ENCODE results near the gene THRAP3.

The THRAP3 gene

DNA sequence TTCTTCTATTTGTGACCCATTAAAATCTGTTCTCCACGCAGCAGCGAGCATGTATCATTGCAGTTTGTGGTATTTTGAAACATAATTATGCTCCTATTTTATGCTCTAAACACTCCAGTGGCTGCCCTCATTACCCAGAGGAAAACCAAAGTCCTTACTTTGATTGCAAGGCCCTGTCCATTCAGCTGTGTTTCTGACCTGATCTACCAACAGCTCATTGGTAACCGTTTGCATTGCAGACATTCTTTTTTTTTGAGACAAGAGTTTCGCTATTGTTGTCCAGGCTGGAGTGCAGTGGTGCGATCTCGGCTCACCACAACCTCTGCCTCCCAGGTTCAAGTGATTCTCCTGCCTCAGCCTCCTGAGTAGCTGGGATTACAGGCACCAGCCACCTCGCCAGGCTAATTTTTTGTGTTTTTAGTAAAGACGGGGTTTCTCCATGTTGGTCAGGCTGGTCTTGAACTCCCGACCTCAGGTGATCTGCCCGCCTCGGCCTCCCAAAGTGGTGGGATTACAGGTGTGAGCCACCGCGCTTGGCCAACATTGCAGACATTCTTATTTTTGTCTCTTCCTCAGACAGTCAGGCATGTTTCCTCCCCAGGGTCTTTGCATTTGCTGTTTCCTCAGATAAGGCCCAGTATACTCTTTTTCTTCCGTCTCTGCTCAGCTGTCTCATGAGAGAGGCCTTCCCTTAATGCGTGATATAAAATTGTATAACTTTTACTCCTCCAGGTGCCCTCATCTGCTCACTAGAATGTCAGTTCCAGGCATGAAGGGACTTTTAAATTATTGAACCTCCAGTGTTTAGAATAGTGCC is 32.5 kb downstream of the THRAP3 start:
- H3K4me3 ChIP-seq (ENCODE audit: insufficient read length, low read depth): no peak overlapping the region
- no peak overlapping the region for H3K9ac ChIP-seq (ENCODE audit: insufficient read length, low read depth)
- H3K4me1 ChIP-seq (ENCODE audit: insufficient read depth, insufficient read length): peaks cover 3% of the 10 kb centered on the region

DNA sequence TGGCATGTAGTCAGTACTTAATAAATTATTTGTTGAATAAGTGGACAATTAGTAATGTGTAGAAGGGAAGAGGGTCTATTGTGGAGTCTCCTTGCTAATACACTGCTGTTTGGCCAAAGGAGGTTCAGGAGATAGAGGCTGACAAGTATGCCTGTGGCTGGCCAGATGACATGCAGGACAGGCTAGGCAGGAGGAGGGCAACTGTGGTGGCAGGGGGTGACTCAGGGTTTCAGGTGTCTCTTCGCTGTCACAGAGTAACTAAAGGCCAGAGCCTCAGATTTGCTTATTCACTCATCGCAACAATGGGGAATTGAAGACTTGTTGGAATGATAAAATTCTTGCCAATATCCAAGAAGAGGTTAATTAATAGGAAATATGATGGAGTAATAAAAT is 33.1 kb downstream of the THRAP3 start:
- DNase-seq (ENCODE audit: low read depth, low spot score): no peak
- no peaks in the 10 kb centered on the region for H3K27me3 ChIP-seq (ENCODE audit: insufficient read depth, insufficient read length)
- TF ChIP-seq ZNF274 (IDR thresholded peaks at IDR 0.05; ENCODE audit: low read depth, low read length): no peak
- TF ChIP-seq SUZ12 (IDR thresholded peaks at IDR 0.05; ENCODE audit: extremely low read depth, insufficient read depth, insufficient read length): no peak
- no peak for TF ChIP-seq YY1 (IDR thresholded peaks at IDR 0.05; ENCODE audit: insufficient read depth, insufficient read length)
- no peak overlapping the region for H3K9ac ChIP-seq (ENCODE audit: insufficient read length, low read depth)
- no peak overlapping the region for H3K4me3 ChIP-seq (ENCODE audit: insufficient read length, low read depth)
- peaks cover 56% of the 10 kb centered on the region for H3K36me3 ChIP-seq (ENCODE audit: insufficient read depth, insufficient read length, low read length)
- H3K4me1 ChIP-seq (ENCODE audit: insufficient read depth, insufficient read length): peaks cover 3% of the 10 kb centered on the region
- no peaks in the 10 kb centered on the region for H3K9me3 ChIP-seq (ENCODE audit: insufficient read depth, low read length)

More for the DNA sequence above, 32.5 kb downstream of the THRAP3 start:
- no peaks in the 10 kb centered on the region for H3K9me3 ChIP-seq (ENCODE audit: insufficient read depth, low read length)
- no peak for DNase-seq (ENCODE audit: low read depth, low spot score)
- peaks cover 54% of the 10 kb centered on the region for H3K36me3 ChIP-seq (ENCODE audit: insufficient read depth, insufficient read length, low read length)
- TF ChIP-seq SUZ12 (IDR thresholded peaks at IDR 0.05; ENCODE audit: extremely low read depth, insufficient read depth, insufficient read length) (no peak), ZNF274 (IDR thresholded peaks at IDR 0.05; ENCODE audit: low read depth, low read length) (no peak), YY1 (IDR thresholded peaks at IDR 0.05; ENCODE audit: insufficient read depth, insufficient read length) (no peak)
- H3K27me3 ChIP-seq (ENCODE audit: insufficient read depth, insufficient read length): no peaks in the 10 kb centered on the region

DNA sequence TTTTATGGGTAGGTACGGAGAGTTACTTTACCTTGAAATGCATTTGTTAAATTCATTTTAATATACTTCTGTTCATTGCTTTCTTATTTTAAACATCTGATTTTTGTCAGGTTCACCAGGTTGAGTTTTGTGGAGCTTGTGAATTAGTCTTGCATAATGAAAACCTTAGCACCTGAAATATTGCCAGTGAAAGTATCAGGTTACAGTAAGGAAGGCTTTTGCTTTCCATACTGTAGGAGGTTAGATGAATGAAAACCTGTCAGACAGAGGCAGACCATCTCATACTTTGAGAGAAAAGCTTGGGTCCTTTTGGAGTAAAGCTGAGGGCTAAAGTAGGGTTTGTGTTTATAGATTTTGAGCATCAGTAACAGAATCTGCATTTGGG is 34.7 kb downstream of the THRAP3 start:
- Histone ChIP-seq H3K9ac (ENCODE audit: insufficient read length, low read depth) (no peak overlapping the region), H3K4me1 (ENCODE audit: insufficient read depth, insufficient read length) (peaks cover 3% of the 10 kb centered on the region), H3K36me3 (ENCODE audit: insufficient read depth, insufficient read length, low read length) (peaks cover 63% of the 10 kb centered on the region), H3K4me3 (ENCODE audit: insufficient read length, low read depth) (no peak overlapping the region), H3K27me3 (ENCODE audit: insufficient read depth, insufficient read length) (no peaks in the 10 kb centered on the region), H3K9me3 (ENCODE audit: insufficient read depth, low read length) (no peaks in the 10 kb centered on the region)
- no peak for DNase-seq (ENCODE audit: low read depth, low spot score)
- TF ChIP-seq ZNF274 (IDR thresholded peaks at IDR 0.05; ENCODE audit: low read depth, low read length) (no peak), YY1 (IDR thresholded peaks at IDR 0.05; ENCODE audit: insufficient read depth, insufficient read length) (no peak), SUZ12 (IDR thresholded peaks at IDR 0.05; ENCODE audit: extremely low read depth, insufficient read depth, insufficient read length) (no peak)

DNA sequence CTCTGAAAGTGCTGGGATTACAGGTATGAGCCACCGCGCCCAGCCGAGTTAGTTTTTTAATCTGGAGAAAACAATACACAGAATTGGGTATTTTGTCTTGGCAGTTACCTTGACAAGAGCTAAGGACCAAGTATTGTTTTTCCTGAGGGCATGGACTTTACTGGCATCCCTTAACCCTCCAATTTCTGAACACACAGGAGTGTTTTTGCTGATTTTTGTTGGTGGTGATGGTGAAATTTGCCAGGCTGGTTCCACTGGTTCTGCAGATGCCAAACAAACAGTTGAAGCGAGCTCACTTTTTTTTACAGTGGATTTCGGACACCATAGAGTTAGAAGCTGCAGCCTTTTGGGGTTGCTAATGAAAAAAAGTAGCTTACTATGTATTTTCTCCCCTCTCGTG is 44.7 kb downstream of the THRAP3 start:
- Histone ChIP-seq H3K36me3 (ENCODE audit: insufficient read depth, insufficient read length, low read length) (peaks cover 79% of the 10 kb centered on the region), H3K9ac (ENCODE audit: insufficient read length, low read depth) (no peak overlapping the region), H3K27me3 (ENCODE audit: insufficient read depth, insufficient read length) (no peaks in the 10 kb centered on the region), H3K9me3 (ENCODE audit: insufficient read depth, low read length) (no peaks in the 10 kb centered on the region), H3K4me3 (ENCODE audit: insufficient read length, low read depth) (no peak overlapping the region), H3K4me1 (ENCODE audit: insufficient read depth, insufficient read length) (no peaks in the 10 kb centered on the region)
- DNase-seq (ENCODE audit: low read depth, low spot score): no peak
- no peak for TF ChIP-seq ZNF274 (IDR thresholded peaks at IDR 0.05; ENCODE audit: low read depth, low read length)

DNA sequence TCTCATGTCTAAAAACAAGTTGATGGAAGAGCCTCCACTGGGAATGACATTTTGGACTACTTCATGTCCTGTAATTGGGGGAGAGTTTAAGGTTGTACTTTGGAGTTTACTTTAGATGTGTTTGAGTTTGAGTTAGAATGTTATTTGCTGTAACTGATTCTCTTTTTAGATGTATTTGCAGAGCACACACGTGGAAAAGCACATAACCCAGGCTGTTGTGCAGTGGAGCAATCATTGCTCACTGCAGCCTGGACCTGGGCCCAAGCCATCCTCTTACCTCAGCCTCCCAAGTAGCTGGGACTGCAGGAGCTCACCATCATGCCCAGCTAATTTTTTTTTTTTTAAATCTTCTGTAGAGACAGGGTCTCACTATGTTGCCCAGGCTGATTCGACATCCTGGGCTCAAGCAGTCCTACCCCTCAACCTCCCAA is 45.2 kb downstream of the THRAP3 start:
- Histone ChIP-seq H3K4me1 (ENCODE audit: insufficient read depth, insufficient read length) (no peaks in the 10 kb centered on the region), H3K27me3 (ENCODE audit: insufficient read depth, insufficient read length) (no peaks in the 10 kb centered on the region), H3K9me3 (ENCODE audit: insufficient read depth, low read length) (no peaks in the 10 kb centered on the region), H3K9ac (ENCODE audit: insufficient read length, low read depth) (no peak overlapping the region), H3K4me3 (ENCODE audit: insufficient read length, low read depth) (no peak overlapping the region), H3K36me3 (ENCODE audit: insufficient read depth, insufficient read length, low read length) (peaks cover 79% of the 10 kb centered on the region)
- no peak for TF ChIP-seq YY1 (IDR thresholded peaks at IDR 0.05; ENCODE audit: insufficient read depth, insufficient read length)
- no peak for TF ChIP-seq SUZ12 (IDR thresholded peaks at IDR 0.05; ENCODE audit: extremely low read depth, insufficient read depth, insufficient read length)
- TF ChIP-seq ZNF274 (IDR thresholded peaks at IDR 0.05; ENCODE audit: low read depth, low read length): no peak
- no peak for DNase-seq (ENCODE audit: low read depth, low spot score)

DNA sequence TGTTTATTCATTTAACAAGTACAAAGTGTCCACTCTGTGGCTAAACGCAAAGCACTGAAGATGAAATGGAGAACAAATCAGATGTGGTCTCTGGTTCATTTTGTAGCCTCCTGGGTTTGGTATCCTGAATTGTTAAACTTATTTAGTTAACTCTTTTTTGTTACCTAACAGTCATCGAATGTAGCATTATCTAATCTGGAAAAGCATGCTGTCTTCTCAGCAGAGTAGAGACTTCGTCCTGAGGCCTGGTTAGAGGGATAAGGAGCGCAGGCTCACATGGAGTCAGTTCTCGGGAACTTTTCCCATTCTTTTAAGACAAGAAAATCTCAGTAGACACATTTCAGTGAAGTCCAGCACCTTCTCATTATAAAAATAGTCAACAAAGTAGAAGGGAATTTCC is 48.8 kb downstream of the THRAP3 start:
- no peak overlapping the region for H3K9ac ChIP-seq (ENCODE audit: insufficient read length, low read depth)
- no peaks in the 10 kb centered on the region for H3K27me3 ChIP-seq (ENCODE audit: insufficient read depth, insufficient read length)
- no peaks in the 10 kb centered on the region for H3K9me3 ChIP-seq (ENCODE audit: insufficient read depth, low read length)
- TF ChIP-seq ZNF274 (IDR thresholded peaks at IDR 0.05; ENCODE audit: low read depth, low read length) (no peak), SUZ12 (IDR thresholded peaks at IDR 0.05; ENCODE audit: extremely low read depth, insufficient read depth, insufficient read length) (no peak), YY1 (IDR thresholded peaks at IDR 0.05; ENCODE audit: insufficient read depth, insufficient read length) (no peak)
- H3K4me3 ChIP-seq (ENCODE audit: insufficient read length, low read depth): no peak overlapping the region
- no peak for DNase-seq (ENCODE audit: low read depth, low spot score)
- no peaks in the 10 kb centered on the region for H3K4me1 ChIP-seq (ENCODE audit: insufficient read depth, insufficient read length)
- H3K36me3 ChIP-seq (ENCODE audit: insufficient read depth, insufficient read length, low read length): peaks cover 68% of the 10 kb centered on the region

DNA sequence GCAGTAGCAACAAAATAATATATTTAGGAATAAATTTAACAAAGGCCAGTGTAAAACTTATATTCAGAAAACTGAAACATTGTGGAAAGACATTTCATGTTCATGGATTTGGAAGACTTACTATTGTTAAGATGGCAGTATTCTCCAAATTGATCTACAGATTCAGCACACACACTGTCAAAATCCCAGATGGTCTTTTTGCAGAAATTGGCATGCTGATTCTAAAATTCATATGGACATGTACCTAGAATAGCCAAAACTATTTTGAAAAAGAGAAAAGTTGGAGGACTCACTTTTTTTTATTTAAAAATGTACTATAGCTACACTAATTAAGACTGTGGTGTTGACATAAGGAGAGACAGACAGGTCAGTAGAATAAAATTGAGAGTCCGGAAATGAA is 50.0 kb downstream of the THRAP3 start:
- H3K4me1 ChIP-seq (ENCODE audit: insufficient read depth, insufficient read length): no peaks in the 10 kb centered on the region
- H3K27me3 ChIP-seq (ENCODE audit: insufficient read depth, insufficient read length): no peaks in the 10 kb centered on the region
- no peak overlapping the region for H3K9ac ChIP-seq (ENCODE audit: insufficient read length, low read depth)
- no peaks in the 10 kb centered on the region for H3K9me3 ChIP-seq (ENCODE audit: insufficient read depth, low read length)
- no peak for TF ChIP-seq ZNF274 (IDR thresholded peaks at IDR 0.05; ENCODE audit: low read depth, low read length)
- TF ChIP-seq SUZ12 (IDR thresholded peaks at IDR 0.05; ENCODE audit: extremely low read depth, insufficient read depth, insufficient read length): no peak
- no peak for TF ChIP-seq YY1 (IDR thresholded peaks at IDR 0.05; ENCODE audit: insufficient read depth, insufficient read length)
- peaks cover 59% of the 10 kb centered on the region for H3K36me3 ChIP-seq (ENCODE audit: insufficient read depth, insufficient read length, low read length)
- no peak overlapping the region for H3K4me3 ChIP-seq (ENCODE audit: insufficient read length, low read depth)
- DNase-seq (ENCODE audit: low read depth, low spot score): no peak
